RWPE2 (cell line): ENCODE results near the gene PYGL.
A peak's percentile ranks its signal among the peaks of the same experiment; 100 is the strongest.
"Not testable (repeated sequence)": the region's sequence is repeated elsewhere in the genome, so short reads cannot be mapped to it uniquely, and the experiment has no call there.

Experiments
- ATAC-seq: fragments of 200-7000 bp; cut with Tn5 transposase; 3 replicates; pipeline ENCODE4 v1.9.1; 2021; ENCODE audit warnings: low read depth
- DNase-seq: peaks from one replicate; pipeline ENCODE4 v3.0.0-alpha.2; 2020; ENCODE audit warnings: low spot score
- H3K27ac ChIP-seq: fragments of 450-650 bp; 2 replicates; pipeline ENCODE4 v1.5.1; 2017; ENCODE audit warnings: mild to moderate bottlenecking; ENCODE audit not compliant: poor library complexity, severe bottlenecking
- H3K27me3 ChIP-seq: fragments of 250-450 bp; sonication (Bioruptor Pico); 2 replicates; pipeline ENCODE4 v1.5.1; 2021; ENCODE audit warnings: mild to moderate bottlenecking, moderate library complexity; ENCODE audit not compliant: insufficient read depth, poor library complexity, severe bottlenecking
- H3K36me3 ChIP-seq: fragments of 250-450 bp; sonication (Bioruptor Pico); 2 replicates; pipeline ENCODE4 v1.5.1; 2020; ENCODE audit warnings: low read depth, mild to moderate bottlenecking, moderate library complexity
- H3K4me1 ChIP-seq: fragments of 250-450 bp; sonication (Bioruptor Pico); 2 replicates; pipeline ENCODE4 v1.5.1; 2021; ENCODE audit warnings: mild to moderate bottlenecking, moderate library complexity; ENCODE audit not compliant: insufficient read depth, poor library complexity, severe bottlenecking
- H3K4me3 ChIP-seq: fragments of 250-450 bp; sonication (Bioruptor Pico); 2 replicates; pipeline ENCODE4 v1.5.1; 2021; ENCODE audit warnings: mild to moderate bottlenecking, moderate library complexity; ENCODE audit not compliant: severe bottlenecking
- H3K9me3 ChIP-seq: fragments of 250-450 bp; sonication (Bioruptor Pico); 2 replicates; pipeline ENCODE4 v1.5.1; 2021; ENCODE audit warnings: mild to moderate bottlenecking, moderate library complexity; ENCODE audit not compliant: severe bottlenecking
- TF ChIP-seq, protein P1 (sequence below): fragments of 450-650 bp; IDR thresholded peaks from one replicate; pipeline ENCODE4 v1.5.1; 2017; ENCODE audit warnings: mild to moderate bottlenecking, moderate library complexity; ENCODE audit not compliant: poor library complexity, severe bottlenecking

The PYGL gene

DNA sequence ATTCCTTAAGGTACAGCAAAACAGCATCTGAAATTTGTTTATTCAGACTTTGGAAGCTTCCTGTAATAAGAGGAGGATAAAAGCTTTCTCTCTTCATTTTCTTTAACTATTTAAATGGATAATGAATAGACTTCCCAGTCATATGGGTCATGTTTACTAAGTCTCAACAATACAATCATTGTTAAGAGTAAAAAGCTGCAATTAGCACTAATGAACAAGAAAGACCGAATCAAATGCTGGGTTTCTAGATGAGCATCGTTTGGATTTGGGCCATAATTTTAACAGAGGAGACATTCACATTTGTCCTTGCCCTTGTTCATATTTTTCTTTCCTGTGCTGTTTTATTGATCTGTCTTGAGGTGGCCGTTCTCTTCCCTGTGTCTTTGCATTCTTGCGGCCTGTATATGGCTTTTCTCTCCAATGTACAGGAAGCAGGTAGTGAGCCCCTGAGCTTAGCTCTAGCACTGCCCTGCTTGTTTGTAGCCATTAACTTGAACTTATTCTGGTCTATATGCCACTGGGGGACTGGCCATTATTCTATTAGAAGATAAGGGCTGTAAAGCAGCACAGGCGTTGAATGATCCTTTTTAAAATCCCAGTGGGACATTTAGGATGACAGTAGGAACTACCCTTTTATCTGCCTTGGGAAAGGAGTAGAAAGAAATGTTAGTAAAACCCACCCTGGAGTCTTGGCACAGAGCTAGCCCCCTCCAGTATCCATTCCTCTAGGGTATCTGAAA is 37.8 kb downstream of the PYGL start:
- DNase-seq (no peak), ATAC-seq (no peak)
- Histone ChIP-seq H3K36me3 (peaks cover 85% of the 10 kb centered on the region), H3K9me3 (no peaks in the 10 kb centered on the region), H3K27me3 (no peaks in the 10 kb centered on the region), H3K27ac (no peak overlapping the region), H3K4me1 (no peaks in the 10 kb centered on the region), H3K4me3 (no peak overlapping the region)
- TF ChIP-seq, protein P1, sequence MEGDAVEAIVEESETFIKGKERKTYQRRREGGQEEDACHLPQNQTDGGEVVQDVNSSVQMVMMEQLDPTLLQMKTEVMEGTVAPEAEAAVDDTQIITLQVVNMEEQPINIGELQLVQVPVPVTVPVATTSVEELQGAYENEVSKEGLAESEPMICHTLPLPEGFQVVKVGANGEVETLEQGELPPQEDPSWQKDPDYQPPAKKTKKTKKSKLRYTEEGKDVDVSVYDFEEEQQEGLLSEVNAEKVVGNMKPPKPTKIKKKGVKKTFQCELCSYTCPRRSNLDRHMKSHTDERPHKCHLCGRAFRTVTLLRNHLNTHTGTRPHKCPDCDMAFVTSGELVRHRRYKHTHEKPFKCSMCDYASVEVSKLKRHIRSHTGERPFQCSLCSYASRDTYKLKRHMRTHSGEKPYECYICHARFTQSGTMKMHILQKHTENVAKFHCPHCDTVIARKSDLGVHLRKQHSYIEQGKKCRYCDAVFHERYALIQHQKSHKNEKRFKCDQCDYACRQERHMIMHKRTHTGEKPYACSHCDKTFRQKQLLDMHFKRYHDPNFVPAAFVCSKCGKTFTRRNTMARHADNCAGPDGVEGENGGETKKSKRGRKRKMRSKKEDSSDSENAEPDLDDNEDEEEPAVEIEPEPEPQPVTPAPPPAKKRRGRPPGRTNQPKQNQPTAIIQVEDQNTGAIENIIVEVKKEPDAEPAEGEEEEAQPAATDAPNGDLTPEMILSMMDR, result no peak

GRCh38 chr14:50904719-50905118 is 39.6 kb downstream of the PYGL start:
- H3K9me3 ChIP-seq, result no peaks in the 10 kb centered on the region
- DNase-seq (no peak), ATAC-seq (no peak)
- TF ChIP-seq, protein P1, result no peak
- no peak overlapping the region for H3K27ac ChIP-seq
- H3K36me3 ChIP-seq, result peaks cover 73% of the 10 kb centered on the region
- H3K4me3 ChIP-seq, result no peak overlapping the region
- H3K4me1 ChIP-seq, result no peaks in the 10 kb centered on the region
- H3K27me3 ChIP-seq, result no peaks in the 10 kb centered on the region

- Histone ChIP-seq H3K36me3 (peaks cover 41% of the 10 kb centered on the region), H3K27ac (no peak overlapping the region), H3K27me3 (no peaks in the 10 kb centered on the region), H3K9me3 (no peaks in the 10 kb centered on the region), H3K4me3 (no peak overlapping the region), H3K4me1 (peaks cover 11% of the 10 kb centered on the region)
- ATAC-seq, result no peak
- TF ChIP-seq, protein P1, result no peak
- DNase-seq, result no peak
Observed at GRCh38 chr14:50901361-50901760, 42.9 kb downstream of the PYGL start.

DNA sequence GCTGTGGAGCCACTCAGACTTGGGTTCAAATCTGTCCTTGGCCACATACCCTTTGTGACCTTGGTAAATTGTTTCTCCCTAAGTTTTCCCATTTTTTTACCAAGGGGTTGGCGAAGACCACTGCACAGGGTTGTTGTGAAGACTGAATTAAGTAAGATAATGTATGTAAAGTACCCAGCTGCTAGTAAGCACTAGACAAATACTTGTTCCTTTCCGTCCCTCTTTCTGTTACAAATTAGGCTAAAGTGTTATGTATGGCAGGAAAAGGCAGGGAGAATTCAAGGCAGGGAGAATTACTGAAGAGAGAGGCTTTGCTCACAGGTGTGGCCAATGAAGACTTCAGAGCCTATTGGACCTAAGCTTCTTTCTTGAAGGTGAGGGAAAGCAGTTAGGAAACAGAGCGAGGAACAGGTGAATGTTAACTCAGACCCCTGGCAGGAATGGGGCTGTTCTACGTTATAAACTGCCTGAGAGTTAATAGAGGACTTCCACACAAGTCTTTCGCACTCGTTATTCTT is 46.6 kb downstream of the PYGL start:
- H3K9me3 ChIP-seq, result no peaks in the 10 kb centered on the region
- no peaks in the 10 kb centered on the region for H3K27me3 ChIP-seq
- peak overlapping the region; percentile 71 for H3K27ac ChIP-seq
- DNase-seq (no peak), ATAC-seq (no peak)
- peaks cover 16% of the 10 kb centered on the region for H3K4me1 ChIP-seq
- TF ChIP-seq, protein P1, result no peak
- H3K4me3 ChIP-seq, result no peak overlapping the region
- H3K36me3 ChIP-seq, result peaks cover 19% of the 10 kb centered on the region; the same call in 1 of the 2 replicates

DNA sequence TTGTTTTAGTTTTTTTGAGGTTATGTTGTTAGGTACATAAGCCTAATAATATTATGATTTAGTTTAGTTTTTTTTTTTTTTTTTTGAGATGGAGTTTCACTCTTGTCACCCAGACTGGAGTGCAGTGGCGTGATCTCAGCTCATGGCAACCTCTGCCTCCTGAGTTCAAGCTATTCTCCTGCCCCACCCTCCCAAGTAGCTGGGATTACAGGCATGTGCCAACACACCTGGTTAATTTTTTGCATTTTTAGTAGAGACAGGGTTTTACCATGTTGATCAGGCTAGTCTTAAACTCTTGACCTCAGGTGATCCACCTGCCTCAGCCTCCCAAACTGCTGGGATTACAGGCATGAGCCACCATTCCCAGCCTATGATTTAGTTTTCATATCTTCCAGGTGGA is 47.3 kb downstream of the PYGL start:
- H3K4me1 ChIP-seq, result peaks cover 16% of the 10 kb centered on the region
- peak overlapping the region; percentile 71 for H3K27ac ChIP-seq
- not testable (repeated sequence) for H3K27me3 ChIP-seq, DNase-seq, ATAC-seq, H3K4me3 ChIP-seq, H3K9me3 ChIP-seq
- 0 out of 2 replicates have a peak, but pooled peaks cover 14% of the 10 kb centered on the region for H3K36me3 ChIP-seq

GRCh38 chr14:50896421-50896820 is 47.9 kb downstream of the PYGL start:
- DNase-seq, H3K36me3 ChIP-seq, H3K27me3 ChIP-seq, H3K4me3 ChIP-seq, H3K9me3 ChIP-seq: not testable (repeated sequence)
- ATAC-seq, result peak; percentile 67; the same call in 2 of the 3 replicates
- H3K27ac ChIP-seq, result peak overlapping the region; percentile 71
- H3K4me1 ChIP-seq, result peaks cover 16% of the 10 kb centered on the region
